Kidney capillary endothelial cell (primary cell): Measurements from ENCODE around the gene ANXA4.
"Not testable (repeated sequence)": the region's sequence is repeated elsewhere in the genome, so short reads cannot be mapped to it uniquely, and the experiment has no call there.

Source experiments
- DNase-seq: peaks from one replicate; pipeline ENCODE4 v3.0.0-alpha.2; 2018; ENCODE audit warnings: low spot score

ANXA4 gene

DNA sequence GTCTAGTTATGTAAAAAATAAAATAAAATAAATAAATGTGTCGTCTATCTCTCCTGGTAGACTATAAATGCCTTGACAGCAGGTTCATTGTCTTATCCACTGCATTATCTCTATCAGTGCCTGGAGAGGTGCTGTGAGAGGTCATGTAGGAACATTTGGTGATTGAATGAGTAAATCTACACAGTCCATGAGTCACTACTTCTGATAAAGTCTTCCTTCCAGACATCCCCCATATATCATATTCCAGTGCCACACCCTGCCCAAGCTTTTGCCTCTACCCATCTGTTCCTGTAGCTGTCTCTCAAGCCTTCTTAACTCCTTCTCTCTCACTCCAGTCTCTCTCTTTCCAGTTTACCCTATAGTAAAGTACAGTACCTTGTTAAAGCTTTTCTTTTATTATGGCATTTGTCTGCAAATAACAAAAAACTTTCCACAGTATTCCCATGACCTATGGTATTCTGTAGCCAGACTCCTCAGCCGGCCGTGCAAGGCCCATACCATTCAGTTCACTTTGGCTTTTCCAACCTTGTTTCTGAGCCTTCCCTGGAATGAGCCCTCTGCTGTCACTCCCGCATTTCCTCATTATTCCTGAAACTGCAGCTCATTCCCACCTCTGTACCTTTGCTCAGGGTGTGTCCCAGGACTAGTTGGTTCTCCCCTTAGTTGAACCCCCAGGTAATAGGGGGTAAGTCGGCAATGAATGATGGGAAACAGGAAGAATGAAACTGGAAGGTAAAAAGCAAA is 37.5 kb downstream of the ANXA4 start:
- no peak for DNase-seq

DNA sequence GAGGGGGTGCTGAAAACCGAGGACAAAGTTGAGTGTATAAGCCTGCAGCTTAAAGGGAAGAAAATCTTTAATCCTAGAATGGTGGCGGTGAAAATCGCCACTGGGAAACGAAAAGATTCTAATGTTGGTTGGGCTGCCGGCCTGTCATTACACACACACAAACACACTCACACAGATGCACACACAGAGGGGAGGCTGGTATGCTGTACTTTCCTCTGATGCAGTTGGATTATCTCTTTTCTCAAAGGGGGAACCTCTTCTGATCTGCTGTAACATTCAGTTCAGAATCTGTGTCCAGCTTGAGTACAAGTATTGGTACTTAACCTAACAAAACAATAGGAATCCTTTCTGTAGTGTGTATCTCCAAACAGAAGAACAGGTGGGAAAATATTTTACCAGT is 39.0 kb downstream of the ANXA4 start:
- DNase-seq = no peak

DNA sequence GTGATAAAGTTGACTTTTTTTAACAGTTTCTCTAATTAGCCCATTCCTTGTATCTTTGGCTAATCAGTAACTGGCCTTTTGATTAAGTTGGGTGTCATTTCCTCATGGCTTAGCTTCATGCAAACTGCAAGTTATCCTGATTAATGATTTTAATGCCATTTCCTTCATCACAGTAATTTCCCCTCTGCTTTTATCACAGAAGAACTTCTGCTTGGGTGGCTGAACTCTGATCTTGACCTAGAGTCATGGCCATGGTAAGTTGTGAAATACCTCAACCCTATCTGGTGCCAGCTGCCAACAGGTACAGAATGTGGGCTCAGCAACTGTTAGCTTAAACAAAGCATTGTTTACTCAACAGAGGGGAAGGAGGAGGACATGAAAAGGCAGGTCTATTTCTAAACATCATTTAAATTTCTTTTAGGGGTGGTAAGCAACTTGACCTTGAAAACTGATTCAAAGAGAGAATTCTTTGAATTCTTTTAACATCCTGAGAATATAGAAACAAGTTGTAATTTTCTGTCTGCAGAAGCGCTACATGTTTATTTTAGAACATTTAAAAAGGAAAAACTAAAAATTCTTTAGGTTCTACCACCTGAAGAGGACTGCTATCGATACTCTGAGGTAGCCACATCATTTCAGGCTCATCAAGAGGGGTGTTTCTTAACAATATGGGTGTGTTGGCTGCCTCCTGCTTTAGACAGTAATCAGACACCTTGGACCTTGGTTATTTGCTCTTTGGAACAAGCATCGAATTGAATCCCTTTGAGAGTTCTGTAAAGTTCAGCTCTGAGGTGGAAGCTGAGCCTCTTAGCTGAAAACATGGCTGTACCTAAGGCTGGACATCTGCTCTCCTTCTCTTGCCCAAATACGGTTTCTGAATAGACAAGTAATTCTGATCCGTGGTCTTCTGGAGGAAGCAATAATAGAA is 39.7 kb downstream of the ANXA4 start:
- DNase-seq = no peak

DNA sequence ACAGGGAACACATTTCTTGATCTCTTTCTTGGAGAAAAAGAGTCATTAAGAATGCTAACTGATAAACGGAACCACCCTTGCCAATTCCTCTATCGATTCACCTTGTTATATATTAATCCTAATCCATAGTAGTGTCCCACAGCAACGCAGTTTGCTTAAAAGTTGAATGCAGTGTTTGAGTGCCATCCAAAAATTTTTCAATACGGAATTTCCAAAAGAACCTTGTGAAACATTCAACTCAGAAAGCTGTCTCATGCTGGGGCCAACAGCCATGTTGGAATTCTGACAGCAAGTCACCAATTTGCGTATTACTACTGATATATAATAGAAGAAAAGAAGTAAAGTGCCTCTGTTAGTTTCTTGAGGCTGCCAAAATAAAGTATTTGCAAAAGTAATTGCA is 42.3 kb downstream of the ANXA4 start:
- DNase-seq = no peak

DNA sequence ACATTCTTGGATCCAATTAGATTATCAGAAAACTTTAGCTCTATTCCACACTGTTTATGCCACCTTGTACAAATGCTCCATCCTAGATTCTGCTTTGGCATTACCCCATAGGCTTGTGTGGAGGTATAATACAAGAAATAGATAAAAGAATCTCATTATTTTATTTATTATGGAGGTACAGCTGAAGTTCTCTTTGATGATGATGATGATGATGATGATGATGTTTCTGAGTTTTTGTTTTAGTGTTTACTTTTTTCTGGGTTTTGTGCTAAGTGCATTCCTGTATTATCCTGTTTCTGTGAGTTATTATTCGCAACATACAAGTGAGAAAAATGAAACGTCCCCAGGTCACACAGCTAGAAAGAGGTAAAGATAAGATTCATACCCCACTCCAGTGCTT is 43.4 kb downstream of the ANXA4 start:
- no peak for DNase-seq

DNA sequence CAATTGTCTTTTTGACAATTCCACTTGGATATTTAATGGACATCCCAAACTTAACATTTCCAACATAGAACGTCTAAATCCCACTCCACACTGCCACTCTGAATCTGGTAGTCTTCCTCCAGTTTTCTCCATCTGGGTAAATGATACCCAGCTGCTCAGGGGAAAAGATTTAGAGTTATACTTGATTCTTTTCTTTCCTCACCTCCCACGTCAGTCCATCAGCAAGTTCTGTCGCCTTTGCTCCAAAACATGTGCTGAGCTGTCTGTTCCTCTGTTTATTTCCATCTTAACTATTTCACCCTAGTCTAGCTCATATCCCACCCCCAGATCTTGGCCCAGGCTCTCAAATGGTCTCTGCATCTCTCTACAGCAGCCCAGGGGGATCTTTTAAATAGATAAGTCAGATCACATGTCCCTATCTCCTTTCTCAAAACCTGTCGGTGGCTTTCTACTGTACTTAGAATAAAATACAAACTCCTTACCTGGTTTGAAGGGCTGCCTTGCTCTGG is 44.2 kb downstream of the ANXA4 start:
- no peak for DNase-seq

DNA sequence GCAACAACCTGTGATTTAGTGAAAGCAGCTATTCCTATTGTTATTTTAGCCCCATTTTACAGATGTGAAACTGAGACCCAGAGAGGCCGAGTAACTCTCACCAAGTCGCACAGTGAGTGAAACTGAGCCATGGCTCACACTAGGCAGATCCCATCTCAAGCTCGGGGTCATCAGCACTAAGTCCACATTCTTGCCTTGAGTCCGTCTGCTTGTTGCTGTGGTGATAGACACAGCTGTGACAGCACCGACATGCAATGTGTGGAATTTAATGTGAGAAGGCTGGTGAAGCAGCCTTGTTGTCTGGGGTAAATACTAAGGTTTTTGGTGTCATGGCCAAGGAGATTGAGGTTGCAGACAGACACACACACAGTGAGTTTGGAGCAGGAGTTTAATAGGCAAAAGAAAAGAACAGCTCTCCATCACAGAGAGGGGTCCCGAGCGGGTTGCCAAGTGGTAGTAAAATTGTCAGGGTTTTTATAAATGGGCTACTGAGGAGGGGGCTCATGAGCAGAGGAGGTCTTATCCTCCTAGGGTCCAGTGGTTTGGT is 47.3 kb downstream of the ANXA4 start:
- DNase-seq = no peak

DNA sequence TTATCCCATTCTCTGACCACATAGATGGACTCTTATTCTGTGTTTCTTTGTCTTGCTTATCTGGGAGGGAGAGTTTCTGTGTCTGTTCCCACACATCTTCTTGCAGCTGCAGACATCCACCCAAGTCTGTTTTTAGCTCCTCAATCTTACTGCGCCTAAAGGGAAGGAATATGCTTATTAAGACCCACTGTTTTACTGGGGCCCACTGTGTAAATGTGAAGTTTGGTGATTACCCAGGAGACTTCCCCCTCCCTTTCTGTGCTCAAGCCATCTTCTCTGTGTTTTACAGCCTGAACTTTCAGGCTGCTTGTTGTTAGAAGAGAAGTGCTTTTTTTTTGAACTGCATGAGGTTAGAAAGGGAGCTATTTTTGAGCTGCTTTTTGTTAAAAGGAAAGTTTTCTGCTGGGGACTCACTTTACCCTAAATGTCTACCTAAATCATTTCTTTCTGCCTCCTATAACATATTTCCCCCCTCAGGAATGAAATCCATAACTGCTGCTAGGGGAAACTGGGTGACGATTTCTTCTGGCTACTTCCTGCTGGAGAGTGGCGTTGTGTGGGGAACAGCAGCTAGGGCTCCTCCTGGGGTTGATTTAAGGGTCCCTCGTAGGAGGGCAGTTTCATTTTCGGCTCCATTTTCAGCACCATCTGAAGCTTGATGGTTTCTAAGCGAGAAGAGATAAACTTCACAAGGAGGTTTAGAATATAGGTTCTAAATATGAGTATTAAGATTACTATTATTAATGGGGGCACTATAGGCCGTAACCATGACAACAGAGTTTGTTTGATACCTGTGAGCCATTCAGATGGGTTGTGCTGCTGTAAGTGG is 48.1 kb downstream of the ANXA4 start:
- no peak for DNase-seq

DNA sequence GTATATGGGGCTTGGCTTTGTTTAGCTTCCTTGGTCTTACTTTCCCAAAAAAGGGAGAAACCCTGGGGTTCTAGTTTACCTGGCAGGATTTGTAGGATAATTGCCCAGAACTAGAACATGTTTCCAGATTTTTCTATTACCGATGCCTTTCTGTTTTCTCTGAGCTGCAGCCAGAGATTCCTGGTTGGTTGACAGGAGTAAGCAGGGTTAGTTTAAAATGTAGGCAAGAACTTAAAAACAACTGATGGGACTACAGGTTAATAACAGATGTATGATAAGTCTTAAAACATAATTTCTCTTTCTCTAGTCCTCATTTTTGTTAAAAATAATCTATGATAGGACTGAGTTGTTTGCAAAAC is 48.6 kb downstream of the ANXA4 start:
- DNase-seq = no peak

DNA sequence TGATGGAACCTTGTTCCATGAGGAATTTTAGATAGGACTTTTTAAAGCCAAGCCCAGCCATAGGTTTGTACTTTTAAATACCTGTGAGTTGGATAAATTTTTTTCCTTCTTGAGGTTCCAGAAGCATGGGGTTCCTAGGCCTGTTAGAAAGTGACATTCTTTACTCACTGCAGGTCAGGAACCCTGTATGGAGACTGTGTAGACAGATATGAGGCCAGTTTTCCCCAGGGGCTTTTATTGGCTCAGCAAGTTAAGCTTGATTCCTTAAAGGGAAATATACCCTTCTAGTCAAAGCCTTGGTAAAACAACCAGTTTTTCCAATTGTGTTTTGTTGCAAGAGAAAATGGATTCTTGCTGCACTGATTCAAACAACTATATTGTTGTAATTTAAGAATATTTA is 49.1 kb downstream of the ANXA4 start:
- DNase-seq = no peak

DNA sequence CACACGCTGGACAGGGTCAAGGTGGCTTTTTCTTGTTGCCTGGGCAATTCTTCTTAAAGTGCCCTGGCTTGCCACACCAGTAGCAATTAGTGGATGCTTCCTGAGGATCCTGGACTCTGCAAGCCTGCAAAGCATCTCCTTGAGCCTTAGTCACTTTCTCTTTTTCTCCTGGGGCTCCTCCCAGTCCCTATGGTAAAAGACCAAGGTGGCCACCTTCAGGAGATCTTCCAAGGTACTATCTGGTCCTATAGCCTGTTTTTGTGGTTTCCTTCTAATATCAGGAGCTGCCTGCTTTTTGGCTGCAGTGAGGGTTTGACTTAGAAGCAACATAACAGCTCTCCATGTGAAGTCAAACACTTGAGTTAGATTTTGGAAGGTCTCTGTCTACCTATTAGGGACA is 54.2 kb downstream of the ANXA4 start:
- no peak for DNase-seq

DNA sequence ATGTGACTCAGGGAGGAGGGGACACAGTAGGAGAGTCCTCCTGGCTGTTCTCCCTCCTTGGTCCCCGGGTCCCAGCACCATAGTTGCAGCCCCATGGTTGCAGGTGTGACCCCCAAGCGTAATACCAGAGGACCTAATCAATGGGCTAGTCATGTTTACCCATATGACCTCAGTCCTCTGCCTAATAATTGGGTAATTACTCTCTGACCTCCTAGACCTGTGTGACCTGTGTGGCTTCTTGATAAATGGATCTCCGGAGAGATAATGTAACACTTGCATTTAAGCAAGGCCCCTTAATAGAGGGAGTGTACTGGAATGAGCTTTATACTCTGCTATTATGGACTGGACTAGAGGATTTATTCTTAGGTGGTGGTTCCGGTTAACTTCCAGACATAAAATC is 55.3 kb downstream of the ANXA4 start:
- no peak for DNase-seq

DNA sequence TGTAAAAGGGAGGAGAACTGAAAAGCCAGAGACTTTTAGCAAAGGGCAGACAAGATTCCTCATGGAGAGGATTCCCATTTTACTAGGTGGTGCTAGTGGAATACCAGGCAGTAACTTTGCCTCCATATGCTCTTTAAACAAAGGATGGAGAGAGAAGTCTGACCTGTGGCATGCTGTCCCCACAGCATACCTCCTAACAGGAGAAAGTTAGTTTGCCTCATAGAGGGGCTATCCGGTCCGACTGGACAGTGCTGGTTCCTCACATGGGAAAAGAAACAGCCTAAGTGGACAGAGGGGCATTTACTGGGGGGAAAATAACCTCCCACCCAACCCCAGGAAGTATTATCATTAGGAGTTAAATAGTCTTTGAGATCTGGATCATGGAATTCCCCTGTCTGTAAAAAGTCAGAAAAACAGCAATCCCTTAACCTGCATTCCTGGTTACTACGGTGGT is 55.9 kb downstream of the ANXA4 start:
- no peak for DNase-seq

DNA sequence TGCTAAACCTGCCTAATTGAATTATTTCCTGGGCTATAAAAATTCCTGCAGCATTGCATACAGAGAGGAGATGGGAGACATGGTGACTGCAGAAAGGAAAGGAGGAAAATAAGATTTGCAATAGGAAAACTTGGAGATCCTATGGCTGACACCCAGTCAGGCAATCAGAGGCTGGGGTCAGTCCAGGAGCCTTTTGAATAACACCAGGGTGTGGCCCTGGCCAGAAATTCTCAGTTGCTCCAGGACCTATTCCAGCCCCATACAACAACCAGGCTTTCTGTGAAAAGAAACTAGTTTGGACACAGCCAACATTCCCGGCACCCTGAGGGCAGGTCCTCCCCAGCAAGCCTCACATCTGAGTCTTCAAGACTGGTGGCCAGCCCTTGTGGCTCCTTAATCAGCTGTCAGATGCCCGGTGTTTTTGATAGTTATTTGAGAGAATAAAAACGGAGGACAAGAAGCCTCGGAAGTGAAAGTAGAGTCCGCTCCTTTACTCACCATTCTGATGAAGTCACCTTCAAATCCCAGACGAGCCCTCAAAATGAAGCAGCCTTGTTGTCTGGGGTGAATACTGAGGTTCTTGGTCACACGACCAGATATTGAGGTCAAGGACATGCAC is 56.5 kb downstream of the ANXA4 start:
- DNase-seq = no peak

DNA sequence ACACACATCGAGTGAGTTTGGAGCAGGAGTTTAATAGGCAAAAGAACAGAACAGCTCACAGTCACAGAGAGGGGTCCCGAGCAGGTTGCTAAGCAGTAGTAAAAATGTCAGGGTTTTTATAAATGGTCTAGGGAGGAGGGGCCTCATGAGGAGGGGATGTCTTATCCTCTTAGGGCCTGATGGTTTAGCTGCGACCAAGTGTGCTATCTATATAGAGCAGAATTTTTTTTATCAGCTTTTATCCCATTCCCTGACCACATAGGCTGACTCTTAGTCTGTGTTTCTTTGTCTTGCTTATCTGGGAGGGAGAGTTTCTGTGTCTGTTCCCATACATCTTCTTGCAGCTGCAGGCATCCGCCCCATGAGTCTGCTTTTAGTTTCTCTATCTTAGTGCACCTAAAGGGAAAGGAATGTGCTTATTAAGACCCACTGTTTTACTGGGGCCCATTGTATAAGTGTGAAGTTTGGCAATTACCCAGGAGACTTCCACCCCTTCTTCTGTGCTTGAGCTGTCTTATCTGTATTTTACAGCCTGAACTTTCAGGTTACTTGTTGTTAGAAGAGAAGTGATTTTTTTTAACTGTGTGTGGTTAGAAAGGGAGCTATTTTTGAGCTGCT is 57.1 kb downstream of the ANXA4 start:
- no peak for DNase-seq

DNA sequence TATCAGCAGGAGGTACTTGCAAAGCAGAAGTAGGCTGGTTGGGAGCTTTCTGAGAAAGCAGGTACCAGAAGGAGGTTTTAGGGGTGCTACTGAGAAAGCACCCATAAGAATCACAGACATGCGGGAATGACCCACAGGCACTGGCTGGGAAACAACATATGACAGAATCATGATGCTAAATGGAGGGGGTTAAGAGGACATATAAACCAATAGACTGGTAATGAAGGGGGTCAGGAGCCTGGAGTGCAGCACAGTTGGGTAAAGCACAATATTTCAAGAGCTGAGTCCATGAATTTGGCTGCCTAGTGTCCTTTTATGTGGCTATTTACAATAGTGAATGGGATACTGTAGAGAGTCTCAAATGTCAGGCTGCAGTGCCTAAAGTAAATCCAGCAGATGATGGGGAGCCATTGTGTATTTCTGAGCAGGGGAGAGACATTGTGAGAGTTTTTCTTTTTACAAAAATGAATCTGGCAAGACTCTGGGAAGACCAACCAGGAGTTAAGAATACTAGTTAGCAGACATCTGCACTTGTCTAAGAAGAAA is 59.9 kb downstream of the ANXA4 start:
- no peak for DNase-seq

DNA sequence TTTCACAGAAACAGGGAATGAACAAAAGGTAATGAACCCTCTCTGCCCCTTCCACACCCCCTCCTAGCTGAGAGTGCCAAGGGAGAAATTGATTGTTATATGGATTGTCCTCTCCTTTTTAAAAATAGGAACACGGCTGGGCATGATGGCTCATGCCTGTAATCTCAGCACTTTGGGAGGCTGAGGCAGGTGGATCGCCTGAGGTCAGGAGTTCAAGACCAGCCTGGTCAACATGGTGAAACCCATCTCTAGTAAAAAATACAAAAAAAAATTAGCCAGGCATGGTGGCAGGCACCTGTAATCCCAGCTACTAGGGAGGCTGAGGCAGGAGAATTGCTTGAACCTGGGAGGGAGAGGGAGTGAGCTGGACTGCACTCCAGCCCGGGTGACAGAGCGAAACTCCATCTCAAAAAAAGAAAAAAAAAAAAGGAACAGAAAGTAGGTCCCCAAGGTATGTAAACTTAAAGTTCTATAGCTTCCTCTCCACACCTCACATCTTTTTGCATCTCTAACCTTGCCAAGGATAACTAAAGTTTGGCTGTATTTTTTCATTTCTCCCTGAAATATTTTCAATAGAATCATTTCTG is 60.9 kb downstream of the ANXA4 start:
- not testable (repeated sequence) for DNase-seq

DNA sequence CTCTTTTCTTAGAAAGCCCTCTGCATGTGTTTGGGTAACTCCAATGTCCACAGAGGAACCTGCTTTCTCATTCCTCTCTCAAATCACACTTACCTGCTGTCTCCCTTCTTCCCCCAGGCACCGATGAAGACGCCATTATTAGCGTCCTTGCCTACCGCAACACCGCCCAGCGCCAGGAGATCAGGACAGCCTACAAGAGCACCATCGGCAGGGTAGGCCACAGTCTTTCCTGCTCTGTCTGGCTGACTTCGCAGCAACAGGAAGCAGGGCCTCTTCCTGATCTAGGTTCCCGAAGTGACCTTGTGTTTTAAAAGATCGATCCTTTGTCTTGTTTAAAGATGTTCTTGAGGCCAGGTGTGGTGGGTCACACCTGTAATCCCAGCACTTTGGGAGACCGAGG is 62.5 kb downstream of the ANXA4 start:
- DNase-seq = no peak

DNA sequence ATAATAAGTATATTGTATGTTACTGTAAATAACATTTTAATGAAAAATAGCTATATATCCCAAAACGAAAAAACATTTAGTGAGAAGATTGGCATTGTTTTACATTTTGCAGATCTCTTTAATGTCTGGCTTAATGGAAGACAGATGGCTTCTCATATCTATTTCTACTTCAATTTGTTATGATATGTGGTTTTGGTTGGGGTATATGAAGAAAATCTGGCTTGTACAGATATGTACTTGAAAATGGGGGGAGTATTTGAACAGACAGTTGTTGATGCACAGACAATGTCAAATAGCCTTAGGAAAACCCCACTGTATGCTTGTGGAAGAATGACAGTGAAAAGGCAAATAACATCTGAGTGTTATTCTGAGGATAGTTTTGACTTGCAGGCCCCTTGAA is 64.0 kb downstream of the ANXA4 start:
- DNase-seq = no peak

DNA sequence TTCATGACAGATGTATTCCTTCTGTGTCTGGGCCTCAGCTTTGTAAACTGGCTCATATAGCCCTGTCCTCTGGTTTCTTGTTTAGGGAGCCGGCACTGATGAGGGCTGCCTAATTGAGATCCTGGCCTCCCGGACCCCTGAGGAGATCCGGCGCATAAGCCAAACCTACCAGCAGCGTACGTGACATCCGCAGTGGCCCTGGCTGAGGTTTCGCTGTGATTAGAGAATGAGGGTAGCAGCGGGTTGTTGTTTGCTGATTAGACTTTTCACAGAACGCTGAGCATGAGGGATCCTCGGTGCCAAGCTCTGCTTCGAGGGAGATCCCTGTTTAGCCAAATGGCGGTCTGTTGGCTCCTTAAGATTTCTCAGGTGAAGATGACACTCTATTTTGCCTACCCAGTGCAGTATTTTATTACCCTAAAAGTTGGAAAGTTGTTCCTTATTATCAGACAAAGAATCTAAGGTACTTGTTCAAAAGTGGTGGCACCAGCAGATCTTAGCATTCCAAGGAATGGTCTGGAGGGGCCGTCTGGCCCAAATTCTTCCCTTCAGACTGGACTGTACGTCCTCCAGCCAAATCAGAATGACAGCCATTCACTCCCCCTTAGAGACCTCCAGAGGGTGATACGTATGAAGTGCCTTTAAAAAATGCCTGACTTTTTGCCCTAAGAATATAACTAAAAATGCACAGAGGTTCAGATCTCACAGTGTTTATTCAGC is 66.0 kb downstream of the ANXA4 start:
- no peak for DNase-seq
